ENCODE measurements around the gene TBC1D30. TPM values are rescaled to one million over a fixed set of nuclear protein-coding genes. Genes with fewer than 3 reads are reported as not detected.

Gene TBC1D30
- total RNA-seq, 1 donor from 2014 or later = 3.7 TPM

GRCh38 chr12:64781280-64782190, 42.9 kb upstream of the TBC1D30 start:
- Histone ChIP-seq H3K4me3 (ENCODE audit: low read depth, low read length) (peak overlapping the region; percentile 36), H3K36me3 (ENCODE audit: control insufficient read depth, insufficient read depth, low read length) (no peaks in the 10 kb centered on the region), H3K27me3 (ENCODE audit: control insufficient read depth, insufficient read depth, low read length) (peaks cover 33% of the 10 kb centered on the region)
- DNase-seq (ENCODE audit: low read depth) = no peak
- no peak for TF ChIP-seq CTCF (IDR thresholded peaks at IDR 0.05; ENCODE audit: insufficient read depth, low read length, poor library complexity, severe bottlenecking)

- DNase-seq (ENCODE audit: low read depth) = no peak
- no peaks in the 10 kb centered on the region for H3K36me3 ChIP-seq (ENCODE audit: control insufficient read depth, insufficient read depth, low read length)
- no peak for TF ChIP-seq CTCF (IDR thresholded peaks at IDR 0.05; ENCODE audit: insufficient read depth, low read length, poor library complexity, severe bottlenecking)
- H3K27me3 ChIP-seq (ENCODE audit: control insufficient read depth, insufficient read depth, low read length) = peaks cover 33% of the 10 kb centered on the region
- H3K4me3 ChIP-seq (ENCODE audit: low read depth, low read length) = no peak overlapping the region
Measured at GRCh38 chr12:64782191-64782876, 42.1 kb upstream of the TBC1D30 start.

- peaks cover 23% of the 10 kb centered on the region for H3K27me3 ChIP-seq (ENCODE audit: control insufficient read depth, insufficient read depth, low read length)
- no peak overlapping the region for H3K4me3 ChIP-seq (ENCODE audit: low read depth, low read length)
- no peaks in the 10 kb centered on the region for H3K36me3 ChIP-seq (ENCODE audit: control insufficient read depth, insufficient read depth, low read length)
- DNase-seq (ENCODE audit: low read depth) = no peak
- TF ChIP-seq CTCF (IDR thresholded peaks at IDR 0.05; ENCODE audit: insufficient read depth, low read length, poor library complexity, severe bottlenecking) = no peak
Measured at GRCh38 chr12:64785838-64786237, 38.6 kb upstream of the TBC1D30 start.

- no peaks in the 10 kb centered on the region for H3K36me3 ChIP-seq (ENCODE audit: control insufficient read depth, insufficient read depth, low read length)
- no peak for TF ChIP-seq CTCF (IDR thresholded peaks at IDR 0.05; ENCODE audit: insufficient read depth, low read length, poor library complexity, severe bottlenecking)
Measured at GRCh38 chr12:64790166-64790565, 34.3 kb upstream of the TBC1D30 start.

GRCh38 chr12:64791036-64791435, 33.4 kb upstream of the TBC1D30 start:
- DNase-seq (ENCODE audit: low read depth) = no peak
- Histone ChIP-seq H3K4me3 (ENCODE audit: low read depth, low read length) (no peak overlapping the region), H3K27me3 (ENCODE audit: control insufficient read depth, insufficient read depth, low read length) (no peaks in the 10 kb centered on the region), H3K36me3 (ENCODE audit: control insufficient read depth, insufficient read depth, low read length) (no peaks in the 10 kb centered on the region)
- no peak for TF ChIP-seq CTCF (IDR thresholded peaks at IDR 0.05; ENCODE audit: insufficient read depth, low read length, poor library complexity, severe bottlenecking)

More at GRCh38 chr12:64790166-64790565, 34.3 kb upstream of the TBC1D30 start:
- no peak for DNase-seq (ENCODE audit: low read depth)
- Histone ChIP-seq H3K4me3 (ENCODE audit: low read depth, low read length) (no peak overlapping the region), H3K27me3 (ENCODE audit: control insufficient read depth, insufficient read depth, low read length) (no peaks in the 10 kb centered on the region)
